ENCODE measurements around the gene NDFIP1. TPM values are rescaled to one million over a fixed set of nuclear protein-coding genes. Genes with fewer than 3 reads are reported as not detected.

The NDFIP1 gene
- total and polyA plus RNA-seq, 10 of the 15 experiments (the other 5 are each of a cell fraction or from before 2014, with no cell fraction given), result 0.08 to 2.7 (median 0.92) TPM

DNA sequence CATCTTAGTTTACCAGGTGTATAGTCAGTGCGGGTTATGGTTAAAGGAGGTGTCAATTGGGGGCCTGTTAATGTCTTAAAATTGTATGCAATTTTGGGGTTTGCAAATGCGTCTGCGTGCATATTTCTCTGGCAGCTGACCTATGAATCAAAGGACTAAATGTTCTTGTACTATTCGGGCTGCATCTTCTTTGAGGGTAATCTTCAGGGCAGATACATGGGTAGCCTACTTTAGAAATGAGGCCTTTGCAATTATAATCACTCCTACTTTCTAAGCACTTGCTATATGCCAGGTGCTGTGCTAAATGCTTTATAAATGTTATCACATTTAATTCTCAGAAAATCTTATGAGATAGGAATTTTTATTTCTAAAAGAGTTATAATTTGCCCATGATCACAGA lies 58.2 kb downstream of the NDFIP1 start (continued):
- TF ChIP-seq, protein P1, sequence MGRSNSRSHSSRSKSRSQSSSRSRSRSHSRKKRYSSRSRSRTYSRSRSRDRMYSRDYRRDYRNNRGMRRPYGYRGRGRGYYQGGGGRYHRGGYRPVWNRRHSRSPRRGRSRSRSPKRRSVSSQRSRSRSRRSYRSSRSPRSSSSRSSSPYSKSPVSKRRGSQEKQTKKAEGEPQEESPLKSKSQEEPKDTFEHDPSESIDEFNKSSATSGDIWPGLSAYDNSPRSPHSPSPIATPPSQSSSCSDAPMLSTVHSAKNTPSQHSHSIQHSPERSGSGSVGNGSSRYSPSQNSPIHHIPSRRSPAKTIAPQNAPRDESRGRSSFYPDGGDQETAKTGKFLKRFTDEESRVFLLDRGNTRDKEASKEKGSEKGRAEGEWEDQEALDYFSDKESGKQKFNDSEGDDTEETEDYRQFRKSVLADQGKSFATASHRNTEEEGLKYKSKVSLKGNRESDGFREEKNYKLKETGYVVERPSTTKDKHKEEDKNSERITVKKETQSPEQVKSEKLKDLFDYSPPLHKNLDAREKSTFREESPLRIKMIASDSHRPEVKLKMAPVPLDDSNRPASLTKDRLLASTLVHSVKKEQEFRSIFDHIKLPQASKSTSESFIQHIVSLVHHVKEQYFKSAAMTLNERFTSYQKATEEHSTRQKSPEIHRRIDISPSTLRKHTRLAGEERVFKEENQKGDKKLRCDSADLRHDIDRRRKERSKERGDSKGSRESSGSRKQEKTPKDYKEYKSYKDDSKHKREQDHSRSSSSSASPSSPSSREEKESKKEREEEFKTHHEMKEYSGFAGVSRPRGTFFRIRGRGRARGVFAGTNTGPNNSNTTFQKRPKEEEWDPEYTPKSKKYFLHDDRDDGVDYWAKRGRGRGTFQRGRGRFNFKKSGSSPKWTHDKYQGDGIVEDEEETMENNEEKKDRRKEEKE (IDR thresholded peaks at IDR 0.05), result no peak
- TF ChIP-seq, protein P2, sequence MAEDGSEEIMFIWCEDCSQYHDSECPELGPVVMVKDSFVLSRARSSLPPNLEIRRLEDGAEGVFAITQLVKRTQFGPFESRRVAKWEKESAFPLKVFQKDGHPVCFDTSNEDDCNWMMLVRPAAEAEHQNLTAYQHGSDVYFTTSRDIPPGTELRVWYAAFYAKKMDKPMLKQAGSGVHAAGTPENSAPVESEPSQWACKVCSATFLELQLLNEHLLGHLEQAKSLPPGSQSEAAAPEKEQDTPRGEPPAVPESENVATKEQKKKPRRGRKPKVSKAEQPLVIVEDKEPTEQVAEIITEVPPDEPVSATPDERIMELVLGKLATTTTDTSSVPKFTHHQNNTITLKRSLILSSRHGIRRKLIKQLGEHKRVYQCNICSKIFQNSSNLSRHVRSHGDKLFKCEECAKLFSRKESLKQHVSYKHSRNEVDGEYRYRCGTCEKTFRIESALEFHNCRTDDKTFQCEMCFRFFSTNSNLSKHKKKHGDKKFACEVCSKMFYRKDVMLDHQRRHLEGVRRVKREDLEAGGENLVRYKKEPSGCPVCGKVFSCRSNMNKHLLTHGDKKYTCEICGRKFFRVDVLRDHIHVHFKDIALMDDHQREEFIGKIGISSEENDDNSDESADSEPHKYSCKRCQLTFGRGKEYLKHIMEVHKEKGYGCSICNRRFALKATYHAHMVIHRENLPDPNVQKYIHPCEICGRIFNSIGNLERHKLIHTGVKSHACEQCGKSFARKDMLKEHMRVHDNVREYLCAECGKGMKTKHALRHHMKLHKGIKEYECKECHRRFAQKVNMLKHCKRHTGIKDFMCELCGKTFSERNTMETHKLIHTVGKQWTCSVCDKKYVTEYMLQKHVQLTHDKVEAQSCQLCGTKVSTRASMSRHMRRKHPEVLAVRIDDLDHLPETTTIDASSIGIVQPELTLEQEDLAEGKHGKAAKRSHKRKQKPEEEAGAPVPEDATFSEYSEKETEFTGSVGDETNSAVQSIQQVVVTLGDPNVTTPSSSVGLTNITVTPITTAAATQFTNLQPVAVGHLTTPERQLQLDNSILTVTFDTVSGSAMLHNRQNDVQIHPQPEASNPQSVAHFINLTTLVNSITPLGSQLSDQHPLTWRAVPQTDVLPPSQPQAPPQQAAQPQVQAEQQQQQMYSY (CRISPR knock-in tag; IDR thresholded peaks at IDR 0.05), result no peak
- no peak for TF ChIP-seq ZNF217 (IDR thresholded peaks at IDR 0.05)
- TF ChIP-seq, protein P3, sequence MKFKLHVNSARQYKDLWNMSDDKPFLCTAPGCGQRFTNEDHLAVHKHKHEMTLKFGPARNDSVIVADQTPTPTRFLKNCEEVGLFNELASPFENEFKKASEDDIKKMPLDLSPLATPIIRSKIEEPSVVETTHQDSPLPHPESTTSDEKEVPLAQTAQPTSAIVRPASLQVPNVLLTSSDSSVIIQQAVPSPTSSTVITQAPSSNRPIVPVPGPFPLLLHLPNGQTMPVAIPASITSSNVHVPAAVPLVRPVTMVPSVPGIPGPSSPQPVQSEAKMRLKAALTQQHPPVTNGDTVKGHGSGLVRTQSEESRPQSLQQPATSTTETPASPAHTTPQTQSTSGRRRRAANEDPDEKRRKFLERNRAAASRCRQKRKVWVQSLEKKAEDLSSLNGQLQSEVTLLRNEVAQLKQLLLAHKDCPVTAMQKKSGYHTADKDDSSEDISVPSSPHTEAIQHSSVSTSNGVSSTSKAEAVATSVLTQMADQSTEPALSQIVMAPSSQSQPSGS (IDR thresholded peaks at IDR 0.05; ENCODE audit: low read length), result no peak
- TF ChIP-seq, protein P4, sequence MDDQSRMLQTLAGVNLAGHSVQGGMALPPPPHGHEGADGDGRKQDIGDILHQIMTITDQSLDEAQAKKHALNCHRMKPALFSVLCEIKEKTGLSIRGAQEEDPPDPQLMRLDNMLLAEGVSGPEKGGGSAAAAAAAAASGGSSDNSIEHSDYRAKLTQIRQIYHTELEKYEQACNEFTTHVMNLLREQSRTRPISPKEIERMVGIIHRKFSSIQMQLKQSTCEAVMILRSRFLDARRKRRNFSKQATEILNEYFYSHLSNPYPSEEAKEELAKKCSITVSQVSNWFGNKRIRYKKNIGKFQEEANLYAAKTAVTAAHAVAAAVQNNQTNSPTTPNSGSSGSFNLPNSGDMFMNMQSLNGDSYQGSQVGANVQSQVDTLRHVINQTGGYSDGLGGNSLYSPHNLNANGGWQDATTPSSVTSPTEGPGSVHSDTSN (IDR thresholded peaks at IDR 0.05; ENCODE audit: insufficient replicate concordance, low read depth, low read length), result no peak

Measured in GM12878 (cell line).